ENCODE measurements around the gene GTPBP3. TPM values are rescaled to one million over a fixed set of nuclear protein-coding genes. Genes with fewer than 3 reads are reported as not detected.
A peak's percentile ranks its signal among the peaks of the same experiment; 100 is the strongest.

Gene GTPBP3
- total and polyA plus RNA-seq, 10 donors: 13.0 to 44.1 (median 24.6) TPM

- TF ChIP-seq POLR2AphosphoS5 (IDR thresholded peaks at IDR 0.05) (no peak), POLR2A (IDR thresholded peaks at IDR 0.05) (no peak), CTCF (IDR thresholded peaks at IDR 0.05 in 8 of 11, conservative IDR thresholded peaks at IDR 0.05 in 3 of 11) (no peak)
- 90 to 93% (median 91%) methylated on average over 28 to 34 of the region's 34 CpGs for WGBS, 5 donors
- no peak overlapping the region for H3K27ac ChIP-seq
- peaks cover 0 to 25% (median 8%) of the 10 kb centered on the region in 6 donors for H3K36me3 ChIP-seq
- H3K9me3 ChIP-seq: no peaks in the 10 kb centered on the region
- intact Hi-C loops (cut with DNase I; ENCODE audit: low total_unique reads): no loop called here
- no peak overlapping the region for H3K4me3 ChIP-seq
- DNase-seq: peak; percentile 83
- H3K4me1 ChIP-seq: peaks cover 14 to 58% (median 36%) of the 10 kb centered on the region in 6 donors
- peaks cover 0 to 2% (median 0%) of the 10 kb centered on the region in 7 donors for H3K27me3 ChIP-seq (replicated peaks in 1 of 7)
Observed at GRCh38 chr19:17339088-17339741, 1.9 kb downstream of the GTPBP3 start.

GRCh38 chr19:17340302-17340870, 3.0 kb downstream of the GTPBP3 start:
- Histone ChIP-seq H3K4me1 (peaks cover 8 to 46% (median 27%) of the 10 kb centered on the region in 6 donors), H3K27me3 (replicated peaks in 1 of 7) (no peaks in the 10 kb centered on the region), H3K9me3 (no peaks in the 10 kb centered on the region), H3K27ac (no peak overlapping the region), H3K4me3 (no peak overlapping the region), H3K36me3 (peaks cover 0 to 25% (median 8%) of the 10 kb centered on the region in 6 donors)
- WGBS, 5 donors: 81 to 92% (median 83%) methylated on average over 21 of the region's 21 CpGs
- peak in 1 of 3 donors; percentile 8 for TF ChIP-seq POLR2AphosphoS5 (IDR thresholded peaks at IDR 0.05)
- TF ChIP-seq CTCF (IDR thresholded peaks at IDR 0.05 in 8 of 11, conservative IDR thresholded peaks at IDR 0.05 in 3 of 11): no peak
- intact Hi-C loops (cut with DNase I; ENCODE audit: low total_unique reads): no loop called here
- DNase-seq: no peak

- Histone ChIP-seq H3K27ac (no peak overlapping the region), H3K27me3 (replicated peaks in 1 of 7) (no peaks in the 10 kb centered on the region), H3K9me3 (no peaks in the 10 kb centered on the region), H3K36me3 (peaks cover 0 to 25% (median 8%) of the 10 kb centered on the region in 6 donors), H3K4me3 (no peak overlapping the region), H3K4me1 (peaks cover 5 to 41% (median 23%) of the 10 kb centered on the region in 6 donors)
- 69 to 88% (median 74%) methylated on average over 7 to 17 of the region's 17 CpGs for WGBS, 5 donors
- no peak for DNase-seq
- intact Hi-C loops (cut with DNase I; ENCODE audit: low total_unique reads): no loop called here
- TF ChIP-seq POLR2A (IDR thresholded peaks at IDR 0.05) (no peak), POLR2AphosphoS5 (IDR thresholded peaks at IDR 0.05) (no peak), CTCF (IDR thresholded peaks at IDR 0.05 in 8 of 11, conservative IDR thresholded peaks at IDR 0.05 in 3 of 11) (no peak)
Observed at GRCh38 chr19:17340871-17341357, 3.6 kb downstream of the GTPBP3 start.

- no peak overlapping the region for H3K4me3 ChIP-seq
- WGBS, 5 donors: 96 to 98% (median 96%) methylated on average over 4 to 15 of the region's 15 CpGs
Observed at GRCh38 chr19:17341386-17341785, 4.0 kb downstream of the GTPBP3 start.

More at GRCh38 chr19:17341386-17341785, 4.0 kb downstream of the GTPBP3 start:
- no peak for DNase-seq
- Histone ChIP-seq H3K27ac (no peak overlapping the region), H3K9me3 (no peaks in the 10 kb centered on the region), H3K4me1 (peaks cover 7 to 41% (median 23%) of the 10 kb centered on the region in 6 donors), H3K36me3 (peaks cover 0 to 25% (median 8%) of the 10 kb centered on the region in 6 donors), H3K27me3 (replicated peaks in 1 of 7) (peaks cover 0 to 1% (median 0%) of the 10 kb centered on the region in 7 donors)
- no peak for TF ChIP-seq POLR2A (IDR thresholded peaks at IDR 0.05)
- TF ChIP-seq POLR2AphosphoS5 (IDR thresholded peaks at IDR 0.05): no peak
- TF ChIP-seq CTCF (IDR thresholded peaks at IDR 0.05 in 8 of 11, conservative IDR thresholded peaks at IDR 0.05 in 3 of 11): no peak
- intact Hi-C loops (cut with DNase I; ENCODE audit: low total_unique reads): no loop called here

All from spleen (tissue), 11 donors.